ENCODE data around the gene CHGA. TPM values are rescaled to one million over a fixed set of nuclear protein-coding genes. Genes with fewer than 3 reads are reported as not detected.

The CHGA gene
- total RNA-seq, 2 experiments from 2014 or later, result not detected

DNA sequence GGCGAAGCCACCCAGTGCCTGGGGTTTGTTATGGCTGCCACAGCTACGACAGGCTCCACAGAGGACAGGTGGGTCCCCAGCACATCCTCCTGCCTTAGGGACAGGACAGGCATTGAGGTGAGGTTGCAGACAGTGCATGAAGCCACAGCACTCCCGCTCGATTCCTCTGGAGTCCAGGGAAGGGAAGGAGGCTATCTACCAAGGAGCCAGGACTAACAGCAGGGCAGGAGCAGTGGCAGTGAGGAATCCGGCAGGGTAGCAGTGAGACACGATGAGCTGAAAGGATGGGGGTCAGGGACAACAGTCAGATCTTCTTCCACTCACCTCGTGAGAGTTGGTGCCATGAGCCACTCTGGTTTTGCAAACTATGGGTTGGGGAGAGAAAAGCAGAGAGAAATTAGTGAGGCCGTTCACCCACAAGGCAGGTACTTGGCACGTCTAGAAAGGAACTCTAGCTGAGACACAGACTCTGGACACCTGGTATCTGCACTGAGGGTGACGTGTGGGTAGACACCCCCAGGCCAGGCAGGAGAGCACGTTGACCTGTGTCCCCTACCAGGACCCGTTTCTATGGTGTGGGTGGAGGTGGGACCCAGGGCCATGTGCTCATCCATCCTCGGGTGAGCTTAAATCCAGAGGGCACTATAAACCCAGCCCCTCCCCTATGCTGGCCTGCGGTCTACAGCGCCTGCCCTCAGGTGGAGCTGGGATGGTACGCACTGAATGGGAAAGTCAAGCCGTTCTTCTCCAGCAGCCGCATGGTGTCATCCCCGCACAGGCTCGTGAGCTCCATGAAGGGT, 39.3 kb downstream of the CHGA start:
- no peaks in the 10 kb centered on the region for H3K27me3 Mint-ChIP-seq
- ChIA-PET CTCF (interaction anchor here (0.6 to 3.0 kb wide), 2 partner anchors 10 to 151 kb away, joined by 5 to 15 read pairs; no protein-coding TSS in a partner anchor), POLR2A (no interaction called here)
- no peak for DNase-seq
- peaks cover 1% of the 10 kb centered on the region for H3K36me3 Mint-ChIP-seq
- intact Hi-C loops (cut with micrococcal nuclease), result no loop called here
- H3K9me3 Mint-ChIP-seq, result no peaks in the 10 kb centered on the region
- no peak overlapping the region for H3K27ac Mint-ChIP-seq
- H3K4me3 Mint-ChIP-seq, result no peak overlapping the region
- H3K4me1 Mint-ChIP-seq (ENCODE audit: low read depth), result no peaks in the 10 kb centered on the region

DNA sequence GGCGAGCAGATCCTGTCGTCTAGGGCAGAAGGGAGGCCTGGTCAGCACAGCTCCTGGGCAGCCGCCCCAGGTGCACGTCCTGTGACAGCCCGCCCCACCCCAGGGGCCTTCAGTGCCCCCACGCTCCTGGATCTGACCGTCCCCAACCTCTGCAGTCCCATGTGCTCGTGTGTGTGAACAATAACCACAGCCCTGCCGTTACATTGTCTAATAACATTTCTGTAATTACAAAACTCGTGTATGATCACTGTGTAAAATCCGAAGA, 39.8 kb downstream of the CHGA start:
- H3K27me3 Mint-ChIP-seq, result no peaks in the 10 kb centered on the region
- H3K27ac Mint-ChIP-seq, result no peak overlapping the region
- intact Hi-C loops (cut with micrococcal nuclease), result no loop called here
- H3K9me3 Mint-ChIP-seq, result peaks cover 4% of the 10 kb centered on the region
- ChIA-PET POLR2A (no interaction called here), CTCF (interaction anchor here (0.6 to 3.0 kb wide), 2 partner anchors 11 to 151 kb away, joined by 5 to 15 read pairs; no protein-coding TSS in a partner anchor)
- peaks cover 6% of the 10 kb centered on the region for H3K36me3 Mint-ChIP-seq
- no peaks in the 10 kb centered on the region for H3K4me1 Mint-ChIP-seq (ENCODE audit: low read depth)
- H3K4me3 Mint-ChIP-seq, result no peak overlapping the region
- DNase-seq, result no peak

DNA sequence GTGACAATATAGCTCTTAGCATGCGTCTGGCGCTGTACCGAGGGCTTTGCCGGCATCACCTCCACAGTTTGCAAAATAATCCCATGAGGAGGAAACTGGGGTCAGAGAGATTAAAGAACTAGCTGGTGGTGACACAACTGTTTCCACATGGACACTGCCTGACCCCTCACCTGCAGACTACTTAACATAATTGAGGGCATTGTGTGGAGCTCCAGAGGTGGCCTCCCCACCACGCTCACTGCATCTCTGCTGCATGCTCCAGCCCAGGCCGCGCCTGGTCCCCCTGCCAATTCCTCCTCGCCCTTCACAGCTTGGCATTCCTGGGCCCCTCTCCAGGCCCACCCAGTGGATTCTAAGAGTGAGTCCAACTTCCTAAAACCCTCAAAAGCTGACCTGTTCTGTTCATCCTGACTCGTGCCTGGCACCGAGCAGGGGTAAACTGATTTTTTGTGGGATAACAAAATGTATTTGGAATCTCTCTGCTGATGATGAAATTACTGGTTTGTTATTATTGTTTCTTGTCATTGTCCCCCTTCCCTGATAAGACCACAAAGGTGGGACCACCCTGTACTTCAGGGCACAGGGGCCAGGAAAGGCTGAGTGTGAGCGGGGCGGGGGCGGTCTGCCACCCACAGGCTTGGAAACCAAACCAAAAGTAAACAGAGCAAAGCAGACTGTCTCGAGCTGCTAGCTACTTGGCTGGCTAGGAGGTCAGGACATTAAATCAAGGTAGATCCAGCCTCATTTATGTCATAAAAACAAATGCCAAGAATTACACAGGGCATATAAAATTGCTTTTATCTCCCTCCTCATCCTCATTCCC, 40.6 kb downstream of the CHGA start:
- DNase-seq, result no peak
- H3K4me1 Mint-ChIP-seq (ENCODE audit: low read depth), result no peaks in the 10 kb centered on the region
- intact Hi-C loops (cut with micrococcal nuclease), result no loop called here
- H3K4me3 Mint-ChIP-seq, result no peak overlapping the region
- H3K9me3 Mint-ChIP-seq, result peaks cover 4% of the 10 kb centered on the region
- peaks cover 6% of the 10 kb centered on the region for H3K36me3 Mint-ChIP-seq
- H3K27ac Mint-ChIP-seq, result no peak overlapping the region
- no peaks in the 10 kb centered on the region for H3K27me3 Mint-ChIP-seq
- ChIA-PET POLR2A (no interaction called here), CTCF (interaction anchor here (0.6 to 3.0 kb wide), 2 partner anchors 11 to 150 kb away, joined by 5 to 15 read pairs; no protein-coding TSS in a partner anchor)

DNA sequence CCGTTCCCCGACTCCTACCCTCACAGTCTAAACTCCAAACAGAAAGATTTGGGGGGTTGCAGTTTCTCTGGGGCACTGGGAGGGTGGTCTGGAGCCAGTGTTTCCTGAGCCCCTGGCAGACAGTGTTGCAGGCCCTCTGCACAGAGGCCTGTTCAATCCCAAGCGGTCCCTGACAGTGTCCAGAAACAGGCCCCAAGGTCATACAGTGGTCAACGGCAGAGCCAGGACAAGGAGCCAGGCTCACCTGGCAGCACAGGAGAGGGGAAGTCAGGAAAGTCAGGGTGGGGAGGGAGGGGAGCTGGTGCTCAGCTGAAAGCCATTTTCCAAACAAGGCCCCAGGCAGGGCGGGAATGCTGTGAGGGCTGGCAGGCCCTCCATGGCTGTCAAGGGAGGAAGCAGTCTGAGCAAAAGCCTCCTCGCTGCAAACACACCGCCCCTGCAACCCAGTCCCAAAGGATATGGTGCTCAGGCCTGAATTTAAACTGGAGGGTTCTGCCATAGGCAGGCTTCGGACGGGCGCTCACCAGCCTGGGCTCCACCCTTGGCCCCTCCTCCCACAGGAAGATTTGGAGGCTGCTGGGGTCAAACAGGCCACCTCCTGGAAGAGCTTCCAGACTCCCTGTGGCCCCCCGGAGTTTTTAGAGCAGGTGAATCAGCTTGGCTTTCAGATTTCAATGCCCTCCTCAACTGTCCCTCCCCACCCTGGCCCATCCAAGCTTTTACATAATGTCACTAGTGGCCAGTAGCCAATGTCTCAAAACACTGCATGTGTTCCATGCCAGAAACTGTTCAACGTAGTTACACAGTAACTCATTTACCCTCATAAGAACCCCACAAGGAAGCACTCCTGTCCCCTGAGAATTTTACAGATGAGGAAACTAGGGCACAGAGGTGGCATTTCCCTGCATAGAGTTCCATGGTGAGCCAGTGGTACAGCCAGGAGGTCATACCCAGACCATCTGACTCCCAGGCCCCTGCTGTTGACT, 41.5 kb downstream of the CHGA start:
- intact Hi-C loops (cut with micrococcal nuclease), result no loop called here
- no peak overlapping the region for H3K27ac Mint-ChIP-seq
- POLR2A ChIA-PET, result no interaction called here

GRCh38 chr14:92965281-92965680, 42.3 kb downstream of the CHGA start:
- no peak for DNase-seq
- Mint-ChIP-seq H3K4me1 (ENCODE audit: low read depth) (no peaks in the 10 kb centered on the region), H3K4me3 (no peak overlapping the region), H3K36me3 (peaks cover 6% of the 10 kb centered on the region), H3K27ac (no peak overlapping the region), H3K27me3 (no peaks in the 10 kb centered on the region), H3K9me3 (peaks cover 4% of the 10 kb centered on the region)
- CTCF ChIA-PET, result interaction anchor here (3.0 kb wide), 1 partner anchor 13 kb away, joined by 15 read pairs; no protein-coding TSS in a partner anchor
- POLR2A ChIA-PET, result no interaction called here
- intact Hi-C loops (cut with micrococcal nuclease), result no loop called here

More for the DNA sequence above, 41.5 kb downstream of the CHGA start:
- Mint-ChIP-seq H3K4me3 (no peak overlapping the region), H3K4me1 (ENCODE audit: low read depth) (no peaks in the 10 kb centered on the region), H3K36me3 (peaks cover 6% of the 10 kb centered on the region), H3K27me3 (no peaks in the 10 kb centered on the region), H3K9me3 (peaks cover 4% of the 10 kb centered on the region)
- CTCF ChIA-PET, result interaction anchor here (3.0 kb wide), 1 partner anchor 12 kb away, joined by 15 read pairs; no protein-coding TSS in a partner anchor
- DNase-seq, result no peak

DNA sequence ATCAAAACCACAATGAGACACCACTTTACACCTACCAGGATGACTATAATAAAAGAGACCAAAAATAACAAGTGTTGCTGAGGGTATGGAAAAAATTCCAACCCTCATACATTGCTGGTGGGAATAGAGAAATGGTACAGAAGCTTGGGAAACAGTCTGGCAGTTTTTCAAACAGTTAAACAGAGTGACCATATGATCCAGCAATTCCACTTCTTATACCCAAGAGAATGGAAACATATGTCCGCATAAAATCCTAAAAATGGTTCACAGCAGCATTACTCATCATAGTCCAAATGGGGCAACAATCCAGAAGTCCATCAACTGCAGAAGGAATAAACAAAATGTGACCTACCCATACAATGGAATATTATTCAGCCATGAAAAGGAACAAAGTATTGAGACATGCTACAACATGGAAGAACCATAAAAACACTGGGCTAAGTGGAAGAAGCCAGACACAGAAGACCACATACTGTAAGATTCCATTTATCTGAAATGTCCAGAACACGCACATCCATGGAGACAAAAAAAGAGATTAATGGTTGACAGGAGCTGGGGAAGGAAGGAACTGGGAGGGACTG, 44.5 kb downstream of the CHGA start:
- intact Hi-C loops (cut with micrococcal nuclease), result no loop called here
- no peak overlapping the region for H3K27ac Mint-ChIP-seq
- H3K36me3 Mint-ChIP-seq, result peaks cover 6% of the 10 kb centered on the region
- ChIA-PET POLR2A (no interaction called here), CTCF (no interaction called here)
- peaks cover 4% of the 10 kb centered on the region for H3K9me3 Mint-ChIP-seq
- no peaks in the 10 kb centered on the region for H3K4me1 Mint-ChIP-seq (ENCODE audit: low read depth)
- DNase-seq, result no peak
- no peaks in the 10 kb centered on the region for H3K27me3 Mint-ChIP-seq
- no peak overlapping the region for H3K4me3 Mint-ChIP-seq

DNA sequence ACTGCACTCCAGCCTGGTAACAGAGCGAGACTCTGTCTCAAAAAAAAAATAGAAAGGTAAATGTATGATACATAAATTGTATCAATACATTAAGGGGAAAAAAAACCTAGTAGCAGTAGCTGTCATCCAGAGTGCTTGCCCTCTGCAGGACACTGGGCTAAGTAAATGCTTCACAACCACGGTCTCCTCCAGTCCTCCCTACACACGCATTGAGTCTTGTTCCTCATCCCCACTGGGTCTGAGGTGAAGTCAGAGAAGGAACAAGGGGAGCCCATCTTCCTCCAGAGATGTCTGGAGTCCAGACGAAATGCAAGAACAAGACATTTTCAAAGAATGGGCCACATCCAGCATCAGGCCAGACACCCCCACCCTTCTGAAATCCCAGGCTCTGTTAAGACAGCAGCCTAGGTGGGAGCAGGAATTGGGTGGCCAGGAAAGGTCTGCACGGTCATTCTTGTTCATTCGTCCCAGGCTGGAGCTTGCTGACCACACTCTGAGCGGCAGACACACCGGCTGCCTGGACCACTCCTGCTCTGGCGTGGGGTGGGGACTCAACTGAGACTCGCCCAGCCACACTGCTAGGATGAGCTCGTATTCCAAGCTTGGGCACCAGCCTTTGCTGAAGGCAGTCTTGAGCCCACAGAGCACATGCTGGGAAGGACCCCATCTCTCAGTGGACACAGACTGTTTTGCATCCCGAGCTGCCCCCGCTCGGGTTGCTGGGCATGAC, 45.5 kb downstream of the CHGA start:
- POLR2A ChIA-PET, result interaction anchor here (0.6 kb wide), 1 partner anchor 99 kb away, joined by 3 read pairs; no protein-coding TSS in a partner anchor
- CTCF ChIA-PET, result interaction anchor here (0.7 kb wide), 1 partner anchor 265 kb away, joined by 3 read pairs; no protein-coding TSS in a partner anchor

DNA sequence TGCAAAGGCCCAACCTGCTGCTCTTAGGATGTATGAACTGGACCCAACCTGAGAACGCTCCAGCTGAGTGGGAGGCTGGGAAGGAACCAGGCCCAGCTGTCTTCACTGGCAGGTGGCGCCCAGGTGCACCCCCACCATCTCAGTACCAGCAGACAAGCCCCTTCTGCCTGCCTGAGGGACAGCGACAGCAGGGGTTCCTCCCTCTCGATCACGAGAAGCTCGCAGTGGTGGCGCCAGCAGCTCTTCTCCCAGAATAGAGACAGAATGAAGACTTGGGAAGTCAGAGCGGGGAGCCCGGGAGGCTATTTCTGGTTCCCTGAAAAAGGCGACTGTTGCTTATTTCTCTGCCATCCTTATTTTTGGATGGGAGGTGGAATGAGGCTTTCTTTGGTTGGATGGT, 46.5 kb downstream of the CHGA start:
- Mint-ChIP-seq H3K4me1 (ENCODE audit: low read depth) (no peaks in the 10 kb centered on the region), H3K36me3 (peaks cover 10% of the 10 kb centered on the region), H3K9me3 (peaks cover 7% of the 10 kb centered on the region), H3K27ac (no peak overlapping the region), H3K4me3 (no peak overlapping the region), H3K27me3 (no peaks in the 10 kb centered on the region)
- ChIA-PET CTCF (interaction anchor here (0.7 to 1.0 kb wide), 2 partner anchors 17 to 266 kb away, joined by 3 read pairs; no protein-coding TSS in a partner anchor), POLR2A (no interaction called here)
- no peak for DNase-seq
- intact Hi-C loops (cut with micrococcal nuclease), result no loop called here

More for the DNA sequence above, 45.5 kb downstream of the CHGA start:
- Mint-ChIP-seq H3K27me3 (no peaks in the 10 kb centered on the region), H3K9me3 (peaks cover 6% of the 10 kb centered on the region), H3K27ac (no peak overlapping the region), H3K36me3 (peaks cover 6% of the 10 kb centered on the region), H3K4me3 (no peak overlapping the region), H3K4me1 (ENCODE audit: low read depth) (no peaks in the 10 kb centered on the region)
- no peak for DNase-seq
- intact Hi-C loops (cut with micrococcal nuclease), result no loop called here

GRCh38 chr14:92969871-92970270, 46.9 kb downstream of the CHGA start:
- Mint-ChIP-seq H3K9me3 (peaks cover 7% of the 10 kb centered on the region), H3K27ac (no peak overlapping the region), H3K36me3 (peaks cover 14% of the 10 kb centered on the region), H3K27me3 (no peaks in the 10 kb centered on the region), H3K4me3 (no peak overlapping the region), H3K4me1 (ENCODE audit: low read depth) (no peaks in the 10 kb centered on the region)
- DNase-seq, result no peak
- intact Hi-C loops (cut with micrococcal nuclease), result no loop called here
- ChIA-PET CTCF (interaction anchor here (1.0 kb wide), 1 partner anchor 18 kb away, joined by 3 read pairs; no protein-coding TSS in a partner anchor), POLR2A (no interaction called here)

GRCh38 chr14:92970271-92970670, 47.3 kb downstream of the CHGA start:
- Mint-ChIP-seq H3K9me3 (peaks cover 7% of the 10 kb centered on the region), H3K36me3 (peaks cover 16% of the 10 kb centered on the region), H3K4me1 (ENCODE audit: low read depth) (no peaks in the 10 kb centered on the region), H3K27ac (no peak overlapping the region), H3K27me3 (no peaks in the 10 kb centered on the region), H3K4me3 (no peak overlapping the region)
- ChIA-PET POLR2A (no interaction called here), CTCF (interaction anchor here (1.0 kb wide), 1 partner anchor 18 kb away, joined by 3 read pairs; no protein-coding TSS in a partner anchor)
- intact Hi-C loops (cut with micrococcal nuclease), result no loop called here
- DNase-seq, result no peak

DNA sequence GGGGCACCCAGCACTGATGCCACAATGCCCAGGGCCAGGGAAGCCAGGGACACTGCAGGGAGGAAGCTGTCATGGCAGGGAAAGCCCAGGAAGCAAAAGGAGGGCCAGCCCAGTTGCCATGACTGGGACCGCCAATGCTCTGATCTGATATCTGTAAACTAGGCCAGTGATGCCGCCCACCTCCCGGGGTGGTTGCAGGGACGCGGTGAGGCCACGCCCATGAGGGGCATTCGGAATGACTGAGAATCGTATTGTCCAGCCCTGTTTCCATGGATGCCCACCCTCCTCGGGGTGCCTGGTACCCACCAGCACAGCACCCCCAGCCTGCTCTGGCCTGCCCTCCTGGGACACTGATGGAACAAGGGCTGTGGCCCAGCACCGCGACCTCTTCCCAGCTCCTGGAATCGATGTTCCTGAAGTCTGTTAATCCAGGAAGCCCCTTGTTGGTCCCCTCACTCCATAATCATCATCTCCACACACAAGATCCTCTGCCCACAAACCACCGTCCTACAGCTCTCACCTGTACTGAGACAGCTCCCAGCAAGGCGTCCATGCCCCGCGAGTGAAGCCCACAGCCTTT, 48.7 kb downstream of the CHGA start:
- DNase-seq, result no peak
- ChIA-PET CTCF (no interaction called here), POLR2A (no interaction called here)
- Mint-ChIP-seq H3K27me3 (no peaks in the 10 kb centered on the region), H3K4me1 (ENCODE audit: low read depth) (no peaks in the 10 kb centered on the region), H3K9me3 (peaks cover 19% of the 10 kb centered on the region), H3K27ac (no peak overlapping the region), H3K4me3 (no peak overlapping the region), H3K36me3 (peaks cover 25% of the 10 kb centered on the region)
- intact Hi-C loops (cut with micrococcal nuclease), result no loop called here

All from activated CD4-positive, alpha-beta memory T cell treated with anti-CD3 and anti-CD28 coated beads for 36 hours (primary cell).